ENCODE data around the gene OR51I2. TPM values are rescaled to one million over a fixed set of nuclear protein-coding genes. Genes with fewer than 3 reads are reported as not detected.

Gene OR51I2
- total RNA-seq, 1 experiment from 2014 or later: not detected

- peaks cover 54% of the 10 kb centered on the region for H4K20me1 ChIP-seq (ENCODE audit: insufficient read depth)
- RAD21 ChIA-PET (ENCODE audit: low non-redundant PET in 1 of 2, low total read pairs in 2 of 2, uncharacterized antibody in 2 of 2, unreplicated experiment in 2 of 2): no interaction called here
- TF ChIP-seq ZFX (IDR thresholded peaks at IDR 0.05): no peak
- no peak for TF ChIP-seq MAX (IDR thresholded peaks at IDR 0.05)
- no peak for TF ChIP-seq ELF1 (IDR thresholded peaks at IDR 0.05; ENCODE audit: borderline replicate concordance, low read depth)
- no peak for TF ChIP-seq ZBTB33 (IDR thresholded peaks at IDR 0.05; ENCODE audit: extremely low read depth, insufficient replicate concordance, low read length)
- no peak for TF ChIP-seq CBX3 (IDR thresholded peaks at IDR 0.05; ENCODE audit: low read depth)
- no peak for TF ChIP-seq REST (IDR thresholded peaks at IDR 0.05; ENCODE audit: low read depth)
- TF ChIP-seq TCF7L2 (IDR thresholded peaks at IDR 0.05; ENCODE audit: borderline replicate concordance, extremely low read depth, insufficient read depth, insufficient read length): no peak
- no peak for TF ChIP-seq SP1 (IDR thresholded peaks at IDR 0.05; ENCODE audit: low read depth)
- no peak for TF ChIP-seq FOSL1 (IDR thresholded peaks at IDR 0.05; ENCODE audit: low read depth)
- TF ChIP-seq POLR2A (IDR thresholded peaks at IDR 0.05; ENCODE audit: borderline replicate concordance, extremely low read depth, insufficient read depth, insufficient read length): no peak
- no peak for TF ChIP-seq YY1 (IDR thresholded peaks at IDR 0.05; ENCODE audit: extremely low read depth, insufficient replicate concordance, low read depth, low read length)
- H2AFZ ChIP-seq (ENCODE audit: low read depth, low read length, poor library complexity, severe bottlenecking): no peak overlapping the region
- H3K9me3 ChIP-seq (ENCODE audit: control insufficient read depth in 1 of 2, insufficient read depth in 1 of 2, low read depth in 1 of 2, low read length in 2 of 2): no peaks in the 10 kb centered on the region
- ATAC-seq: no peak
- POLR2A ChIA-PET: no interaction called here
- H3K4me2 ChIP-seq (ENCODE audit: low read length): no peak overlapping the region
- intact Hi-C loops (cut with micrococcal nuclease): no loop called here
- peaks cover 0 to 34% of the 10 kb centered on the region in 2 experiments; a peak in 1 of 4 replicates for H3K4me1 ChIP-seq (ENCODE audit: control insufficient read depth in 1 of 2, insufficient read depth in 2 of 2, low read length in 2 of 2)
- H3K9ac ChIP-seq (ENCODE audit: low read length): no peak overlapping the region
- H3K4me3 ChIP-seq (replicated peaks in 1 of 2; ENCODE audit: low read depth in 1 of 2, low read length in 2 of 2): no peak overlapping the region
- H3K27ac ChIP-seq (ENCODE audit: low read depth, low read length): no peak overlapping the region
- H3K36me3 ChIP-seq (ENCODE audit: control insufficient read depth in 1 of 2, insufficient read depth in 2 of 2, low read length in 2 of 2): peaks cover 16 to 75% of the 10 kb centered on the region in 2 experiments
- H3K9me2 ChIP-seq (ENCODE audit: insufficient read depth): no peaks in the 10 kb centered on the region
- no peak for DNase-seq (ENCODE audit: low read depth, low spot score)
- CTCF ChIA-PET: no interaction called here
- H3K27me3 ChIP-seq (ENCODE audit: insufficient read depth, low read length): no peaks in the 10 kb centered on the region
- H3K79me2 ChIP-seq (ENCODE audit: insufficient read depth, low read length): peaks cover 98% of the 10 kb centered on the region
- BruUV-seq (replicated peaks): no TSS peak
Observed at GRCh38 chr11:5449432-5449831, 309 bp downstream of the OR51I2 start.

All from HCT116 (cell line).